ENCODE results near the gene MAML1.

DNA sequence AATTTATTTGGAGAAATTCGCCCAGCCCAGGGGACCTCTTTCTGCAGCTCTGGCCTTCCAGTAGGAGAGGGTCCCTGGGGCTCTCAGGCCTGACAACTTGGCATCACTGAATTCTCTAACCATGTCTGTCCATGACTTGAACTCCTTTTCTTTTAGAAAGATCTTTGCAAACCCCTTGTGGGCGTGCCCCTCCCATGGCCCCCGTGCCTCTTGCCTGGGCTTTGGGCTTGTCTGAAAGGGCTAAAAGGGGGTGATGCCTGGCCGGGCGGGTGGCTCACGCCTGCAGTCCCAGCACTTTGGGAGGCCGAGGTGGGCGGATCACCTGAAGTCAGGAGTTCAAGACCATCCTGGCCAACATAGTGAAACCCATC is 84.8 kb downstream of the MAML1 start:
- TF ChIP-seq SIN3A (IDR thresholded peaks at IDR 0.05; ENCODE audit: borderline replicate concordance, low read depth, low read length) (no peak), TAF1 (IDR thresholded peaks at IDR 0.05; ENCODE audit: borderline replicate concordance, low read depth, low read length) (no peak), RAD21 (IDR thresholded peaks at IDR 0.05; ENCODE audit: low read length) (no peak), GABPA (IDR thresholded peaks at IDR 0.05; ENCODE audit: low read depth) (no peak), FOXM1 (IDR thresholded peaks at IDR 0.05; ENCODE audit: low read depth) (no peak), NRF1 (IDR thresholded peaks at IDR 0.05; ENCODE audit: low read depth, low read length) (no peak), POLR2AphosphoS5 (IDR thresholded peaks at IDR 0.05; ENCODE audit: low read depth, low read length) (no peak), YY1 (IDR thresholded peaks at IDR 0.05; ENCODE audit: low read depth) (no peak), TCF12 (IDR thresholded peaks at IDR 0.05) (no peak)
- TF ChIP-seq, protein P1, sequence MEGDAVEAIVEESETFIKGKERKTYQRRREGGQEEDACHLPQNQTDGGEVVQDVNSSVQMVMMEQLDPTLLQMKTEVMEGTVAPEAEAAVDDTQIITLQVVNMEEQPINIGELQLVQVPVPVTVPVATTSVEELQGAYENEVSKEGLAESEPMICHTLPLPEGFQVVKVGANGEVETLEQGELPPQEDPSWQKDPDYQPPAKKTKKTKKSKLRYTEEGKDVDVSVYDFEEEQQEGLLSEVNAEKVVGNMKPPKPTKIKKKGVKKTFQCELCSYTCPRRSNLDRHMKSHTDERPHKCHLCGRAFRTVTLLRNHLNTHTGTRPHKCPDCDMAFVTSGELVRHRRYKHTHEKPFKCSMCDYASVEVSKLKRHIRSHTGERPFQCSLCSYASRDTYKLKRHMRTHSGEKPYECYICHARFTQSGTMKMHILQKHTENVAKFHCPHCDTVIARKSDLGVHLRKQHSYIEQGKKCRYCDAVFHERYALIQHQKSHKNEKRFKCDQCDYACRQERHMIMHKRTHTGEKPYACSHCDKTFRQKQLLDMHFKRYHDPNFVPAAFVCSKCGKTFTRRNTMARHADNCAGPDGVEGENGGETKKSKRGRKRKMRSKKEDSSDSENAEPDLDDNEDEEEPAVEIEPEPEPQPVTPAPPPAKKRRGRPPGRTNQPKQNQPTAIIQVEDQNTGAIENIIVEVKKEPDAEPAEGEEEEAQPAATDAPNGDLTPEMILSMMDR (IDR thresholded peaks at IDR 0.05) = no peak
- TF ChIP-seq, protein P2, sequence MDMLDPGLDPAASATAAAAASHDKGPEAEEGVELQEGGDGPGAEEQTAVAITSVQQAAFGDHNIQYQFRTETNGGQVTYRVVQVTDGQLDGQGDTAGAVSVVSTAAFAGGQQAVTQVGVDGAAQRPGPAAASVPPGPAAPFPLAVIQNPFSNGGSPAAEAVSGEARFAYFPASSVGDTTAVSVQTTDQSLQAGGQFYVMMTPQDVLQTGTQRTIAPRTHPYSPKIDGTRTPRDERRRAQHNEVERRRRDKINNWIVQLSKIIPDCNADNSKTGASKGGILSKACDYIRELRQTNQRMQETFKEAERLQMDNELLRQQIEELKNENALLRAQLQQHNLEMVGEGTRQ (IDR thresholded peaks at IDR 0.05; ENCODE audit: borderline replicate concordance, low read depth, low read length) = no peak
- TF ChIP-seq, protein P3, sequence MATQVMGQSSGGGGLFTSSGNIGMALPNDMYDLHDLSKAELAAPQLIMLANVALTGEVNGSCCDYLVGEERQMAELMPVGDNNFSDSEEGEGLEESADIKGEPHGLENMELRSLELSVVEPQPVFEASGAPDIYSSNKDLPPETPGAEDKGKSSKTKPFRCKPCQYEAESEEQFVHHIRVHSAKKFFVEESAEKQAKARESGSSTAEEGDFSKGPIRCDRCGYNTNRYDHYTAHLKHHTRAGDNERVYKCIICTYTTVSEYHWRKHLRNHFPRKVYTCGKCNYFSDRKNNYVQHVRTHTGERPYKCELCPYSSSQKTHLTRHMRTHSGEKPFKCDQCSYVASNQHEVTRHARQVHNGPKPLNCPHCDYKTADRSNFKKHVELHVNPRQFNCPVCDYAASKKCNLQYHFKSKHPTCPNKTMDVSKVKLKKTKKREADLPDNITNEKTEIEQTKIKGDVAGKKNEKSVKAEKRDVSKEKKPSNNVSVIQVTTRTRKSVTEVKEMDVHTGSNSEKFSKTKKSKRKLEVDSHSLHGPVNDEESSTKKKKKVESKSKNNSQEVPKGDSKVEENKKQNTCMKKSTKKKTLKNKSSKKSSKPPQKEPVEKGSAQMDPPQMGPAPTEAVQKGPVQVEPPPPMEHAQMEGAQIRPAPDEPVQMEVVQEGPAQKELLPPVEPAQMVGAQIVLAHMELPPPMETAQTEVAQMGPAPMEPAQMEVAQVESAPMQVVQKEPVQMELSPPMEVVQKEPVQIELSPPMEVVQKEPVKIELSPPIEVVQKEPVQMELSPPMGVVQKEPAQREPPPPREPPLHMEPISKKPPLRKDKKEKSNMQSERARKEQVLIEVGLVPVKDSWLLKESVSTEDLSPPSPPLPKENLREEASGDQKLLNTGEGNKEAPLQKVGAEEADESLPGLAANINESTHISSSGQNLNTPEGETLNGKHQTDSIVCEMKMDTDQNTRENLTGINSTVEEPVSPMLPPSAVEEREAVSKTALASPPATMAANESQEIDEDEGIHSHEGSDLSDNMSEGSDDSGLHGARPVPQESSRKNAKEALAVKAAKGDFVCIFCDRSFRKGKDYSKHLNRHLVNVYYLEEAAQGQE (IDR thresholded peaks at IDR 0.05; ENCODE audit: low read depth, low read length) = no peak
- TF ChIP-seq, protein P4, sequence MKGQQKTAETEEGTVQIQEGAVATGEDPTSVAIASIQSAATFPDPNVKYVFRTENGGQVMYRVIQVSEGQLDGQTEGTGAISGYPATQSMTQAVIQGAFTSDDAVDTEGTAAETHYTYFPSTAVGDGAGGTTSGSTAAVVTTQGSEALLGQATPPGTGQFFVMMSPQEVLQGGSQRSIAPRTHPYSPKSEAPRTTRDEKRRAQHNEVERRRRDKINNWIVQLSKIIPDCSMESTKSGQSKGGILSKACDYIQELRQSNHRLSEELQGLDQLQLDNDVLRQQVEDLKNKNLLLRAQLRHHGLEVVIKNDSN (IDR thresholded peaks at IDR 0.05; ENCODE audit: borderline replicate concordance, low read depth) = no peak

Data from SK-N-SH (cell line).